Ectodermal cell (in vitro differentiated cells): Measurements from ENCODE around the gene LRMDA.

Source experiments
- H3K27ac ChIP-seq: 2 replicates; pipeline ENCODE4 v1.7.0; 2013; ENCODE audit warnings: mild to moderate bottlenecking, low read depth, low read length; ENCODE audit not compliant: insufficient read depth, poor library complexity, severe bottlenecking
- H3K27me3 ChIP-seq: 2 replicates; pipeline ENCODE4 v1.7.0; 2013; ENCODE audit warnings: mild to moderate bottlenecking, low read length; ENCODE audit not compliant: insufficient read depth, control insufficient read depth, poor library complexity, severe bottlenecking
- H3K36me3 ChIP-seq: one replicate; pipeline ENCODE4 v1.7.0; 2013; ENCODE audit warnings: low read length; ENCODE audit not compliant: control insufficient read depth, insufficient read depth
- H3K4me1 ChIP-seq: one replicate; pipeline ENCODE4 v1.7.0; 2013; ENCODE audit warnings: low read length; ENCODE audit not compliant: control insufficient read depth, insufficient read depth
- H3K4me3 ChIP-seq: 2 replicates; pipeline ENCODE4 v1.7.0; 2013; ENCODE audit warnings: low read depth, low read length, control low read depth; ENCODE audit not compliant: insufficient read depth
- H3K9me3 ChIP-seq: 2 replicates; pipeline ENCODE4 v1.7.0; 2013; ENCODE audit warnings: mild to moderate bottlenecking, low read length, moderate library complexity; ENCODE audit not compliant: control insufficient read depth
- WGBS, 2 experiments: methylation state at CpG; one replicate each; pipeline ENCODE4 v1.1.7; 2013; ENCODE audit warnings: missing lambda C conversion rate in 2 of 2; 5-methylcytosine and 5-hydroxymethylcytosine counted together

Gene LRMDA

DNA sequence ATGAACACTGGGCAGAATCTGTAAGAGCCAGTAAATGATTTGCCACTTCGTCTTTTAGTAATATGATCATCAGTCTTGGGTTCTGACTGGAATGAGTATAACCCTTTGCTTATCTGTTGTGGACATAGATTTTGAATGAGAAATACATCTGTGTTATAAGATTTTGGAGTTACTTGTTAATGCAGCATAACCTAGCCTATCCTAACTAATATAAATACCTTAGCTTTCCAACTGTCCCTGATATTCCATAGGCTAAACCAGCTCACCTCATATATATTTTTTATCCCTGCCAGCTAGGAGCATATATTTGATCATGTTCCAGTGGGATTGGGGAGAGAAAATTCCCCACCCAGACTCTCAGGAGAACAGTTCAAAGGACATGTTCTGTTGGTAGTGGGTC is 15.1 kb downstream of the LRMDA start:
- Histone ChIP-seq H3K27ac (no peak overlapping the region), H3K9me3 (no peaks in the 10 kb centered on the region), H3K4me1 (peaks cover 25% of the 10 kb centered on the region), H3K27me3 (peaks cover 5% of the 10 kb centered on the region), H3K4me3 (no peak overlapping the region), H3K36me3 (no peaks in the 10 kb centered on the region)
- 91 to 98% methylated on average over 1 of the region's 1 CpG for WGBS, 2 experiments

DNA sequence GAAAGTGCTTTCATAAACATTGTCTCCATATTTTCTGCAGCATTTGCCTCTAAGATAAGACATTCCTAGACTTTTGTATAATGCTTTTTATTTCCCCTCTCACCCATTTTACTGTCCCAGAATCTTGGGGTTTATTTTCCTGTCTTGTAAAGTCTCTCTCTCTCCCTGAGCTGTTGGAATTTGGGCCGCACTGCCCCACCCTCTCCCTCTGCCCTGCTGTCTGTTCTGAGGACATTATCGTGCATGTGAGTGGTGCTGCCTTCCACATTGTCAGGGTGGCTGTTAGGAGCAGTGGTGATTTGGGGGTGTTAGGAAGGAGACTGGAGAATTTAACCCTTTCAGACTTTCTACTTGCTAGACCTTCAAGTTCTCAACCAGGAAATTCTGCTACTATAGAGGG is 16.7 kb downstream of the LRMDA start:
- Histone ChIP-seq H3K27me3 (peaks cover 18% of the 10 kb centered on the region), H3K9me3 (no peaks in the 10 kb centered on the region), H3K4me3 (no peak overlapping the region), H3K27ac (no peak overlapping the region), H3K36me3 (no peaks in the 10 kb centered on the region), H3K4me1 (peaks cover 32% of the 10 kb centered on the region)
- WGBS, 2 experiments = 63 to 70% methylated on average over 1 to 2 of the region's 2 CpGs

DNA sequence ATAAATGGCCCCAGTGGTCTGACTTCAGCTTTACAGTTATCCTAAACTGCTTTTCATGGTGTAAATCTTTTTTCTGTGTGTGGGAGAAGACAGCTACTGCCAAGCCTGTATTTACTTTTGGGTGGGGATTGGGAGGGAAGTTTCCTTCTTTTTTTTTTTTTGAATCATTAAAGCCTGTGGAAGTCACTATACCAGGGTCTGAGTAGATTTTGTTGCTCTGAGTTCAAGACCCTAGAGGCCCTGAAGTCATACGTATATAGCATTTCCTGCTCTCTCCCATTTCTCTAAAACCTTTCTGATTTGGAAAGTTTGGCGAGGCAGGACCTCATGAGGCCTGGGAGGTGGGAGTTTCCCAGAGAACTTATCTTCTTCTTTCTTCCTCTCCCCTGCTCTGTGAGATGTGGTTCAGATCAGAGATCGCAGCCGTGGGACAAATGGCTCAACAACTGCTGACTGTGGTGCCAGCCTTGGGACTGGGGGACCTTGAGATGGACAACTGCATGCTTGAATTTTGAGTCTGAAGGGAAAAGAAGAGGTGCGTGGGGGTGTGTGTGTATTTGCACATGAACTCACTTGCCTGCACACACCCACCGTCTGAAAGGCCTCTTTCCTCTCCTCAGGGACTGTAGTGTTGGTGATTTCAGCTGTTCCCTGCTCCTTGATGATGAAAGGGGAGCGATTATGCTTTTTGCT is 18.1 kb downstream of the LRMDA start:
- Histone ChIP-seq H3K4me3 (no peak overlapping the region), H3K27ac (no peak overlapping the region)
- WGBS, 2 experiments = 57 to 70% methylated on average over 6 to 7 of the region's 7 CpGs

DNA sequence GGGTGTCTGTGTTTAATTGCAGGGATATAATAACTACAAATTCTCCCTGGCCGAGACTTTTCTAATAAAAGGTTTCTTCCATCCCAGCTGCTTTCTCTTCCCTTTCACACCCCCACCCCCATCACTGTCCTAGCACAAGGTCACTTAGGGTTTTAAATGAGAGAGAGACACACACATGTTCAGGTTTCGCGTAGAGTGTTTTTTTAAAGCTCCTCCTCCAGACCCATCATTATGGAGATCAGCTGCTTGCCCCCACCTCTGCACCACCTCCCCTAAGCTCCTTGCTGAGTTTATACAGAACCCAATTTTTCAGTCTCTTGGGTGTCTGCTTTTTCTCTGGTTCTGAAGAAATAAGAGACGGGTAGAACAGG is 18.6 kb downstream of the LRMDA start:
- Histone ChIP-seq H3K27me3 (peaks cover 18% of the 10 kb centered on the region), H3K27ac (no peak overlapping the region), H3K9me3 (no peaks in the 10 kb centered on the region), H3K4me1 (peaks cover 32% of the 10 kb centered on the region), H3K36me3 (no peaks in the 10 kb centered on the region), H3K4me3 (no peak overlapping the region)
- 31 to 36% methylated on average over 2 to 4 of the region's 4 CpGs for WGBS, 2 experiments

More for the DNA sequence above, 18.1 kb downstream of the LRMDA start:
- H3K4me1 ChIP-seq = peaks cover 32% of the 10 kb centered on the region
- peaks cover 18% of the 10 kb centered on the region for H3K27me3 ChIP-seq
- no peaks in the 10 kb centered on the region for H3K9me3 ChIP-seq
- no peaks in the 10 kb centered on the region for H3K36me3 ChIP-seq

DNA sequence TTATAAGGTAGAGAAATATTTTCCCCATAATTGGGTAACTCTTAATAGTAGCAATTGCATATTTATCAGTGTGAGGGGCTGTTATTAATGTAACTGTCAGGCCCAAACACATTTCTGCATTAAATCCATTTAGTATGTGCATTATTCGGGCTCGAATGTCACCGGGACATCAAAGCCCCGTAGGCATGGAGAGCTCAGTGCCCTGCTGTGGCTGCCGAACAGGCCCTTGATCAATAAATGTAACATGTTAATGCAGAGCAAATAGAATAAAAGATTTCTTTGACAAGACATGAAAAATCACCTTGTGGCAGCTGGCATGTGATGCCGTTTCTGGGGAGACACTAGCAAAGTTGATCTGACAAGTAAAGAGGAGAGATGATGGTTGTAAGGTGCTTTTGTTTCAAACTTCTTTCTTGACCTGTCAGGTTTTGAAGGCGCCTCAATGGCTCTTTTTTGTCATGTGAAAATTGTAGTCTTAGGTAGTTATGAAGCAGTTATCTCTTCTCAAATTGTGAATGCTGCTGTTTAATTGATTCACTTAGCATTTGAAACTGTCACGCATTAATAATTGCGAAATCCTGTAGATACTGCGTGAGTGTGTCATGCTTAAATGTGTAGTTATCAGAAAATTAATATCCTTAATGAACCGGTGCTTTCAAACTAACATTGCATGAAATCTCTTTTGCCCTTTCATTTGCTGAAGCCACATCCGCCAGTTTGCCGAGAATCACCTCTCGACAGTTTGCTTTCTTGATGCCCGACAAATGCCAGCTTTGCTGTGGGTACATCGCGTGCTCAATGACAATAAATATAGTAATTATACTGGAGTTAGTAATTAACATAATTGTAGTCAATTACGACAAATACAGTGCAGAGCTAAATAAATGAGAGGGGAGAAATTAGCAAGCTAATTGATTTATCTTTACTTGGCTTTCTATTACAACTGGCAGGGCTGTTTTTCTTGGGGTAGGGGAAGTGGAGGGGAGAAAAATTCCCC is 19.5 kb downstream of the LRMDA start:
- no peaks in the 10 kb centered on the region for H3K36me3 ChIP-seq
- no peak overlapping the region for H3K4me3 ChIP-seq
- no peak overlapping the region for H3K27ac ChIP-seq
- H3K27me3 ChIP-seq = peaks cover 18% of the 10 kb centered on the region
- peaks cover 32% of the 10 kb centered on the region for H3K4me1 ChIP-seq
- H3K9me3 ChIP-seq = no peaks in the 10 kb centered on the region
- WGBS, 2 experiments = 22 to 38% methylated on average over 15 to 18 of the region's 18 CpGs

DNA sequence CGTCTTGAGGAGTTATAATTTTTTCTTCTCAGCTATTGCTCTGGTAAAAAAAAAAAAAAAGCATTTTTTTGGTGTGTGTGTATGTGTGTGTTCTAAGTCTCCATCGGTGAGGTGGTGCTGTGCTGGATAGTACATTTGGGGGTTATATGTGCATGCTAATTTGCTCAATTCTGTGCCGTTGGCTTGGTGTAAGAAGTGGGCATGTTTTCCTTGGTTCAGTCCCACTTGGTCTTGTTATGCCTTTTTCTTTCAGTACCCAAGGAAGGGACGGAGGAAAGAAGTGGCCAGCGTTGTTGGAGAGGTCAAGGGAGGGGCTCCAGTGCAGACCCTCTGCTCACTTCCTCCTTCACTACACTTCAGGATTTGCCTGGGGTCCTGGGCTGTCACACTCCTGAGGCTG is 20.4 kb downstream of the LRMDA start:
- H3K4me1 ChIP-seq = peaks cover 32% of the 10 kb centered on the region
- no peaks in the 10 kb centered on the region for H3K9me3 ChIP-seq
- no peak overlapping the region for H3K27ac ChIP-seq
- WGBS, 2 experiments = 45 to 50% methylated on average over 5 of the region's 5 CpGs
- peaks cover 18% of the 10 kb centered on the region for H3K27me3 ChIP-seq
- no peak overlapping the region for H3K4me3 ChIP-seq
- H3K36me3 ChIP-seq = no peaks in the 10 kb centered on the region

DNA sequence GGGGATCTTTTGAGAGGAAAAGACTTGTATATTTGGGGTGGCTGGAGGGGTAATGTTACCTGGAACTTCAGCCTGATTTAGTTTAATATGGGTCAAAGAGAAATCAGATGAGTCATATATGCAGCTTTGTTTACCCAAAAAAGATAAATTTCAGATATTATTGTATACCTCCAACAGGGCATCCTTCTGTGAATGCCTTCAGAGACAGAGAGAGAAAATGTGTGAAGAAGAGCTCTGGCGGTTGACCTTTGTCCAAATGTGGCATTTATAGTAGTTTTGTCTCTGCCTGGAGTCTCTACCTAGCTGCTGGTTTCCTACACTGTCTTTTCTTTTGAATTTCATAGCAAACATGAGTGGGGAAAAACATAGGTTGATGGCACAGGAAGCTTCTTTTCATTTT is 21.6 kb downstream of the LRMDA start:
- Histone ChIP-seq H3K4me1 (peaks cover 32% of the 10 kb centered on the region), H3K9me3 (no peaks in the 10 kb centered on the region), H3K27ac (no peak overlapping the region), H3K4me3 (no peak overlapping the region), H3K36me3 (no peaks in the 10 kb centered on the region), H3K27me3 (peaks cover 18% of the 10 kb centered on the region)
- 43 to 48% methylated on average over 1 of the region's 1 CpG for WGBS, 2 experiments

DNA sequence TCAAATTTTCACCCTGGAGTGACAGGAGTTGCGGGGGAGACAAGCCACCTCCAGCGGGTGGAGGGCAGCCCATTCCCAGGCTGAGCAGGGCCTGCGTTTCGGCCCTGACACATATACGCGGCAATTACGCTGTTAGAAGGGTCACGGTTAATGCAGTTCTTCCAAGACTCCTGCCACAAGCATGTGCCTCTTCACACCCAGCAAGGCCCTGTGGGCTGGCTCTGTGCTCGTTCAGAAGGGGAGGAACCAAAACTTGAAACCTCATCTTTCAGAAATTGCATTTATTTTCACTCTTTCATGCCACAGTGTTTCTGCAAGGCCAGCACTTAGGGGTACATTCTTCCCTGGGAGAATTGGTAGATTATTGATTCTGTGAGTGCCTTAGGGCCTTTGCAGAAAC is 24.7 kb downstream of the LRMDA start:
- Histone ChIP-seq H3K36me3 (no peaks in the 10 kb centered on the region), H3K27ac (no peak overlapping the region), H3K27me3 (peaks cover 17% of the 10 kb centered on the region), H3K9me3 (no peaks in the 10 kb centered on the region), H3K4me3 (no peak overlapping the region), H3K4me1 (peaks cover 11% of the 10 kb centered on the region)
- 93 to 94% methylated on average over 9 of the region's 9 CpGs for WGBS, 2 experiments

DNA sequence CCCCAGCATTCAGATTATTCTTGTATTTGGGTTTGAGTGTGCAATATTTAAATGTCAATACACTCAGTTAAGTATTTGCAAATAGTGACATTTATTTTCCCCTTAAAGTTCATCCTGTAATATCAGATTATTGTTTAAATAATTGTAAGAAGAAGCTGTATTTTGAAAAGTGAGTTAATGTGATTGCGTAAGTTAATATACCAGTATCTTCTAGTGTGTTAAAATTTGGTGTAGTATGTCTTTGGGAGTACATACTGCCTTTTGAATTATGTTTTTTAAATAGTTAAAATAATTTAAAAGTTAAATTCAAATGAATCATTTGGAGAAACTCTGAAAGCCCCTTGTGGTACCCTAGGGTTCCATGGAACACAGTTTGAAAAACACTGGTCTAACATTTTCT is 28.6 kb downstream of the LRMDA start:
- Histone ChIP-seq H3K4me1 (no peaks in the 10 kb centered on the region), H3K9me3 (no peaks in the 10 kb centered on the region), H3K27me3 (no peaks in the 10 kb centered on the region), H3K4me3 (no peak overlapping the region), H3K36me3 (no peaks in the 10 kb centered on the region), H3K27ac (no peak overlapping the region)
- WGBS, 2 experiments = 88 to 91% methylated on average over 1 of the region's 1 CpG
